DOHH2 (cell line): ENCODE results near the gene PRKCG.

ENCODE experiments used
- H3F3A ChIP-seq: fragments of 200-600 bp; sonication (generic), shearing (Covaris generic); 2 replicates; pipeline ENCODE4 v1.6.0; 2016; ENCODE audit warnings: antibody characterized with exemption, mild to moderate bottlenecking; ENCODE audit not compliant: control insufficient read depth, insufficient read depth
- H3K27ac ChIP-seq: fragments of 200-600 bp; sonication (generic); 2 replicates; pipeline ENCODE4 v1.5.1; 2014; ENCODE audit warnings: low read depth, mild to moderate bottlenecking, low read length, moderate library complexity
- H3K27me3 ChIP-seq: fragments of 200-600 bp; sonication (generic); 2 replicates; pipeline ENCODE4 v1.6.1; 2014; ENCODE audit warnings: mild to moderate bottlenecking, low read length, mixed read lengths; ENCODE audit not compliant: control insufficient read depth
- H3K36me3 ChIP-seq: fragments of 200-600 bp; sonication (generic); 2 replicates; pipeline ENCODE4 v1.6.1; 2014; ENCODE audit warnings: mild to moderate bottlenecking, low read length, moderate library complexity, mixed read lengths; ENCODE audit not compliant: control insufficient read depth
- H3K4me1 ChIP-seq: fragments of 200-600 bp; sonication (generic); 2 replicates; pipeline ENCODE4 v1.6.1; 2014; ENCODE audit warnings: mild to moderate bottlenecking, low read length, mixed read lengths; ENCODE audit not compliant: control insufficient read depth
- H3K4me2 ChIP-seq: fragments of 200-600 bp; sonication (generic); 2 replicates; pipeline ENCODE4 v1.6.0; 2014; ENCODE audit warnings: mild to moderate bottlenecking, low read length, moderate library complexity
- H3K4me3 ChIP-seq: fragments of 200-600 bp; sonication (generic); 2 replicates; pipeline ENCODE4 v1.5.1; 2014; ENCODE audit warnings: mild to moderate bottlenecking, low read length, mixed read lengths
- H3K79me2 ChIP-seq: fragments of 200-600 bp; sonication (generic); 2 replicates; pipeline ENCODE4 v1.6.1; 2014; ENCODE audit warnings: mild to moderate bottlenecking, low read length, mixed read lengths; ENCODE audit not compliant: control insufficient read depth
- H3K9me2 ChIP-seq: fragments of 200-600 bp; sonication (generic); replicated peaks from 2 replicates; pipeline ENCODE4 v1.6.1; 2014; ENCODE audit warnings: mild to moderate bottlenecking, low read length, mixed read lengths; ENCODE audit not compliant: control insufficient read depth
- H3K9me3 ChIP-seq: fragments of 200-600 bp; sonication (generic); 2 replicates; pipeline ENCODE4 v1.6.1; 2014; ENCODE audit warnings: antibody characterized with exemption, low read length, mixed read lengths; ENCODE audit not compliant: control insufficient read depth, insufficient read depth
- H4K20me1 ChIP-seq: fragments of 200-600 bp; sonication (generic); 2 replicates; pipeline ENCODE4 v1.6.0; 2014; ENCODE audit warnings: low read depth, mild to moderate bottlenecking, antibody characterized with exemption, low read length, moderate library complexity; ENCODE audit not compliant: control insufficient read depth, insufficient read depth
- EZH2phosphoT487 ChIP-seq: fragments of 200-600 bp; sonication (generic); IDR thresholded peaks from 2 replicates; pipeline ENCODE4 v1.6.1; 2017; ENCODE audit warnings: borderline replicate concordance, mild to moderate bottlenecking, antibody characterized with exemption, low read length, moderate library complexity, mixed read lengths
- TF ChIP-seq, protein P1 (sequence below): fragments of 200-600 bp; sonication (generic); IDR thresholded peaks from one replicate; pipeline ENCODE4 v1.5.1; 2014; ENCODE audit warnings: antibody characterized with exemption, mild to moderate bottlenecking, low read depth, low read length; ENCODE audit not compliant: poor library complexity, severe bottlenecking

PRKCG gene

DNA sequence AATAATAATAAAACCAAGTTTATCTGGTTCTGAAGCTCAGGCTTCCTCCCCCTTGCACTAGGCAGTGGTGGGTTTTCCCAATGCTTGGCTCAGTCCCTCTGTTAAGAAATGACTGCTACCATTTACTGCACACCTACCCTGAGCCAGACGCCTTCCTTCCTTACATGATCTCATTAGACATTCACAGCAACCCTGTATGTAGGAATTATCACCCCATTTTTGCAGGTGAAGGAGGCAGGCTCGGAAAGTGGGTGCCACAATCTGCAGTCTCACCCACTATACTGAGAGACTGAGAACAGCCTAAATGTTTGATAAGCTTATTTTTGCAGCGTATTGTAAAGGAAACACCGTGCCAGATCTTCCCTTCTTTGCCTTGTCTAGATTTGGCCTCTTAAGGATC lies 62.4 kb downstream of the PRKCG start:
- Histone ChIP-seq H3K36me3 (no peaks in the 10 kb centered on the region), H3K27ac (no peak overlapping the region), H3K79me2 (no peaks in the 10 kb centered on the region), H3K4me3 (no peak overlapping the region), H3K9me2 (no peaks in the 10 kb centered on the region), H3K4me1 (no peaks in the 10 kb centered on the region), H3K9me3 (no peaks in the 10 kb centered on the region), H4K20me1 (no peaks in the 10 kb centered on the region), H3K4me2 (no peak overlapping the region), H3F3A (no peaks in the 10 kb centered on the region), H3K27me3 (no peaks in the 10 kb centered on the region)
- TF ChIP-seq, protein P1, sequence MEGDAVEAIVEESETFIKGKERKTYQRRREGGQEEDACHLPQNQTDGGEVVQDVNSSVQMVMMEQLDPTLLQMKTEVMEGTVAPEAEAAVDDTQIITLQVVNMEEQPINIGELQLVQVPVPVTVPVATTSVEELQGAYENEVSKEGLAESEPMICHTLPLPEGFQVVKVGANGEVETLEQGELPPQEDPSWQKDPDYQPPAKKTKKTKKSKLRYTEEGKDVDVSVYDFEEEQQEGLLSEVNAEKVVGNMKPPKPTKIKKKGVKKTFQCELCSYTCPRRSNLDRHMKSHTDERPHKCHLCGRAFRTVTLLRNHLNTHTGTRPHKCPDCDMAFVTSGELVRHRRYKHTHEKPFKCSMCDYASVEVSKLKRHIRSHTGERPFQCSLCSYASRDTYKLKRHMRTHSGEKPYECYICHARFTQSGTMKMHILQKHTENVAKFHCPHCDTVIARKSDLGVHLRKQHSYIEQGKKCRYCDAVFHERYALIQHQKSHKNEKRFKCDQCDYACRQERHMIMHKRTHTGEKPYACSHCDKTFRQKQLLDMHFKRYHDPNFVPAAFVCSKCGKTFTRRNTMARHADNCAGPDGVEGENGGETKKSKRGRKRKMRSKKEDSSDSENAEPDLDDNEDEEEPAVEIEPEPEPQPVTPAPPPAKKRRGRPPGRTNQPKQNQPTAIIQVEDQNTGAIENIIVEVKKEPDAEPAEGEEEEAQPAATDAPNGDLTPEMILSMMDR = no peak
- TF ChIP-seq EZH2phosphoT487 = no peak

DNA sequence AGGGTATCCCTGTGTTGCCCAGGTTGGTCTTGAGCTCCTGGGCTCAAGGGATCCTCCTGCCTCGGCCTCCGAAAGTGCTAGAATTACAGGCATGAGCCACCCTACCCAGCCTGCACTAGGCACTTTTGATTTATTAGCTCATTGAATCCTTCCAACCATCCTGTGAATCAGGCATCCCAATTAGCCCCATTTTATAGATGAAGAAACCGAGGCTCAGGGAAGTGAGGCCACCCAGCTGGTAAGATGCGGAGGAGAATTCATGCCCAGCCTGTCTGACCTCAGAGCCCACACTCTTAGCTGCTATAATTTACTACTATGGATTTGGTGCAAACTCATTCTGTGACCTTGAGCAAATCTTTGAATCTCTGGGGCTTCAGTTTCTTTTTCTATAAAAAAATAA lies 62.9 kb downstream of the PRKCG start:
- Histone ChIP-seq H3K27me3 (no peaks in the 10 kb centered on the region), H3K27ac (no peak overlapping the region)
- TF ChIP-seq, protein P1 = no peak
- no peak for TF ChIP-seq EZH2phosphoT487

DNA sequence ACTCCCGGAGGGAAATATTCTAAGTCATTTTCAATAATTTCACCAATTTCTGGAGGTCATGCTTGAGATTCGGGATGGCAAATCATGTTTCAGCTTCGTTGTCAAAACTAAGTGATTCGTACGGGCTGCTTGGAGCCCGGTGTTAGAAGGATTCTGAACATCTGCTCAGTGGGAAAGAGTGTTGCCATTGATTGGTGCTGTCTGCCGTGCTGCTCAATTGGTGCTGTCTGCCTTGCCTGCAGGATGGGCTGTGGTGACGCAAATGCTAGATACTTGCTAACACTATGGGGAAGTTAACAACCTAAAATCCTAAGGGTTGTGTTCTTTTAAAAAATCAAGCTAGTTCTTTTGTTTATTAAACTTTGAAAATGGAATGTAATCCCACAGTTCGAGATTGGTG lies 63.4 kb downstream of the PRKCG start:
- Histone ChIP-seq H3K4me1 (no peaks in the 10 kb centered on the region), H3K4me3 (no peak overlapping the region), H3K27me3 (no peaks in the 10 kb centered on the region), H3F3A (no peaks in the 10 kb centered on the region), H3K79me2 (no peaks in the 10 kb centered on the region), H3K9me2 (no peaks in the 10 kb centered on the region), H4K20me1 (no peaks in the 10 kb centered on the region), H3K9me3 (no peaks in the 10 kb centered on the region), H3K4me2 (no peak overlapping the region), H3K27ac (no peak overlapping the region), H3K36me3 (no peaks in the 10 kb centered on the region)
- TF ChIP-seq, protein P1 = no peak
- no peak for TF ChIP-seq EZH2phosphoT487

More for the DNA sequence above, 62.9 kb downstream of the PRKCG start:
- Histone ChIP-seq H3K9me3 (no peaks in the 10 kb centered on the region), H3K4me1 (no peaks in the 10 kb centered on the region), H3F3A (no peaks in the 10 kb centered on the region), H3K79me2 (no peaks in the 10 kb centered on the region), H3K36me3 (no peaks in the 10 kb centered on the region), H3K4me2 (no peak overlapping the region), H3K9me2 (no peaks in the 10 kb centered on the region), H4K20me1 (no peaks in the 10 kb centered on the region), H3K4me3 (no peak overlapping the region)

DNA sequence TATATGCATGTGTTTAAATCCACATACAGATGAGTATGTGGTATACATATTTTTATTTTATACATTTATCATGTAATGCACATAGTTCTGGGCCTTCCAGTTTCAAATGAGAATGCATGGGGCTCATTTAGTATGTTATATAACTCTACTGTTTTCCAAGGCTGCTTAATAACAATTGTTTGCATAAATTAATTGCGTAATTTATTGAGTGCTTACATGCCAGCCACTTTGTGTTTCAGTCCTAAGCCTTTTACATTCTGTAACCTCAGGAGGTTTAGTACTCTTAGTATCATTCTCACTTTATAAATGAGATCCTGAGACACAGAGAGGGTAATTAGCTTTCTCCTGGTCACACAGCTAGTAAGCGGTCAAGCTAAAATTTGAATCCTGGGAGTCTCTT lies 64.0 kb downstream of the PRKCG start:
- Histone ChIP-seq H3K36me3 (no peaks in the 10 kb centered on the region), H3K4me1 (no peaks in the 10 kb centered on the region), H3K9me3 (no peaks in the 10 kb centered on the region), H4K20me1 (no peaks in the 10 kb centered on the region), H3K4me2 (no peak overlapping the region), H3K4me3 (no peak overlapping the region), H3K27ac (no peak overlapping the region), H3K27me3 (no peaks in the 10 kb centered on the region), H3F3A (no peaks in the 10 kb centered on the region), H3K79me2 (no peaks in the 10 kb centered on the region), H3K9me2 (no peaks in the 10 kb centered on the region)
- TF ChIP-seq, protein P1 = no peak
- TF ChIP-seq EZH2phosphoT487 = no peak
